Measurements from ENCODE around the gene CCNJ.
"Not testable (repeated sequence)": the region's sequence is repeated elsewhere in the genome, so short reads cannot be mapped to it uniquely, and the experiment has no call there.

The CCNJ gene

DNA sequence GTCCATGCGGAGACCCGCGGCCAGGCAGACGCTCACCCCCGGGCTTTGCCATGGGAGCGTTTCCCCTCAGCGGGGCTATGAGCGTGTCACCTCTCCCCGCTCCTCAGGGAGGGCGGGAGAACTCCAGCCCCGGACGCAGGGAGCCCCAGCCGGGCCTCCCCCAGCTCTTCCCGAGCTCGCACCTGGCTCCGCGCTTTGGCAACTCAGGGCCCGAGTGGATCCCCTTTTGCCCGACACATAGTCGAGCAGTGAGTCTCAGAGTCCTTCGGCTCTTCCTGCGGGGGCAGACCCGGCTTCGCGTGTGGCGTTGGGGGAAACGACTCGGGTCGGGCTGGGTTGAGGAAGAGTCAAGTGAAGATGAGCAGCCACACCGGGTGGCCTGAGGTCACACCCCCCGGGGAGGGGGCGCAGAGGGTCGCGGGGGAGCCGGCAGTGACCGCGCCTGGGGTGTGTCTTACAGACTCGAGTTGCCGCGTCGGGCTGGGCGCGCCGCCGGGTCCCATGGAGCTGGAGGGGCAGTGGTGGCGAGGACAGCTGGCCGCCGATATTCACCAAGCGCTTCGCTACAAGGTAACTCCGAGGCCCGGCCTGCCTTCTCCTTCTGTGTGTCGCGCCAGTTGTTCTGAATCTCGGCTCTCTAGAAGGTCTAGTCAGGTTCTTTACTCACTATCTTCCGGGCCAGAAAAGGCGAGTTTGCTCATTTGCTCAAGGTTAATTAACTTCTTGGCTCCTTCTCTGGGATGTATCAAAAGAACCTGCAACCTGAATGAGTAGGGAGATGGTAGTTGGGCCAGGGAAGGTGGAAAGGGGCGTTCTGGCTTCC lies 721 bp downstream of the CCNJ start:
- no peak for TF ChIP-seq GATA1 (IDR thresholded peaks at IDR 0.05; ENCODE audit: low read depth, low read length)
- TF ChIP-seq POLR2A (IDR thresholded peaks at IDR 0.05; ENCODE audit: low read length), result no peak
- peak; percentile 67 to 71 for DNase-seq

DNA sequence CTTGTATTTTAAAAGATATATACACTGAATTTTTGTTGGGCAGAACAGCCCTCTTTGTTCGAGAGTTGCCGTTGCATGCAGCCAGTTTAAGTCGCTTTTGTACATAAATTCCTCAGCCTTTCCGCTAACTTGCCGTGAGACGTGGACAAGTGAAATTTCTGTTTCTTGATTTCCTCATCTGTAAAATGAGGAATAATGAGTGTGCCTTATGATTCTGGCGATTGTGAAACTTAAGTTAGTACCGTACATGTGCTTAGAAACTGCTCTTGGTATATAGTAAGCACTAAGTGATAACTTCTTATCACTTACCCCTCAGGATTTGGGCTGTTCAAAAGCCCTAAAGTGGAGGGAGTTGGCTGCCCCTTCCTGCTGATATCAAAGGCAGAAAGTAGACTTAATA lies 1.4 kb downstream of the CCNJ start:
- DNase-seq, result peak; percentile 63 to 78
- TF ChIP-seq GATA1 (IDR thresholded peaks at IDR 0.05; ENCODE audit: low read depth, low read length), result no peak
- peak; percentile 27 for TF ChIP-seq POLR2A (IDR thresholded peaks at IDR 0.05; ENCODE audit: low read length)

DNA sequence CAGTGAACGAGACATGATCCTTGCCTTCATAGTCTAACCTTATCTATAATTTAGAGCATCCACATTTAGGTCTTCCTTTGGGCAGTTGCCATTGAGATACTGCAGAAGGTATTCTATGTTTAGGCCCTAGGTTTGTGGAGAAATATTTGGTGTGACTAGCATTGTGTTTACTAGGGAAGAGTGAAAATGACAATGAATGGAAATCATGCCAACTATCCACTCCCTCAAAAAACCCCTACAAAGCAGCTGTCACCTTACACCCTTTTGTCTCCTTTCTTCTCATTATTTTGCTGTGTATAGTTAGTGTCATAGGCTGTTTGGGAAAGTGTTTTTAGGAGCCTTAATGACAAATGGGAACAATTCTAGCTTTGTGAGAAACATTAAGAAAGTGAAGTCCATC lies 3.2 kb downstream of the CCNJ start:
- TF ChIP-seq POLR2A (IDR thresholded peaks at IDR 0.05; ENCODE audit: low read length), result no peak
- no peak for TF ChIP-seq GATA1 (IDR thresholded peaks at IDR 0.05; ENCODE audit: low read depth, low read length)
- peak; percentile 13 to 34 for DNase-seq

DNA sequence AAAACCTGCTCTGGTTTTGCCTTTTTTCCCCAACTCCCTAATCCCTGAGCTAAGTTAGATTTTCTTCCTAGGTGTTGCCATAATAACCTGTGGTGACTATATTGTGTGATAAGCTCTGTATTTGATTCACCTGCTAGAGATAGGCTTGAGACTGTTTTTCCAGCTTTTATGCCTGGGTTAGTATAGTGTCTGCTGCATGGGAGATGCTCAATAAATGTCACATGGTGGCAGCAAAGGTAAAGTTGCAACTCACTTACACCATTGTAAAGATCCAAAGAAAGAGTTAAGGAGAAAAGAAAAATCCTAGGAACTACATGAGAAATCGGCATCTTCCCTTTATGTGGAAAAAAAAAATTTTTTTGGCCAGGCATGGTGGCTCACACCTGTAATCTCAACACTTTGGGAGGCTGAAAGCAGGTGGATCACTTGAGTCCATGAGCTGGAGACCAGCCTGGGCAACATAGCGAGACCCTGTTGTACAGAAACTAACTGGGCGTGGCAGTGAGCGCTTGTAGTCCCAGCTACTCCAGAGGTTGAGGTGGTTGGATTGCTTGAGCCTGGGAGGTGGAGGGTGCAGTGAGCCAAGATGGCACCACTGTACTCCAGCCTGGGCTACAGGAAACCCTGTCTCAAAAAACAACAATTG lies 3.7 kb downstream of the CCNJ start:
- no peak for TF ChIP-seq GATA1 (IDR thresholded peaks at IDR 0.05; ENCODE audit: low read depth, low read length)
- TF ChIP-seq POLR2A (IDR thresholded peaks at IDR 0.05; ENCODE audit: low read length), result no peak
- no peak for DNase-seq

DNA sequence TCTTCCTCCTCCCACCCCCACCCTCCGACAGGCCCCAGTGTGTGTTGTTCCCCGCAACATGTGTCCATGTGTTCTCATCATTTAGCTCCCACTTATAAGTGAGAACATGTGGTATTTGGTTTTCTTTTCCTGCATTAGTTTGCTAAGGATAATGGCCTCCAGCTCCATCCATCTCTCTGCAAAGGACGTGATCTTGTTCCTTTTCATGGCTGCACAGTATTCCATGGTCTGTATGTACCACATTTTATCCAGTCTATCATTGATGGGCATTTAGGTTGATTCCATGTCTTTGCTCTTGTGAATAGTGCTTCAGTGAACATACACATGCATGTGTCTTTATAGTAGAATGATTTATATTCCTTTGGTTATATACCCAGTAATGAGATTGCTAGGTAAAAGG lies 4.5 kb downstream of the CCNJ start:
- DNase-seq, result not testable (repeated sequence)

DNA sequence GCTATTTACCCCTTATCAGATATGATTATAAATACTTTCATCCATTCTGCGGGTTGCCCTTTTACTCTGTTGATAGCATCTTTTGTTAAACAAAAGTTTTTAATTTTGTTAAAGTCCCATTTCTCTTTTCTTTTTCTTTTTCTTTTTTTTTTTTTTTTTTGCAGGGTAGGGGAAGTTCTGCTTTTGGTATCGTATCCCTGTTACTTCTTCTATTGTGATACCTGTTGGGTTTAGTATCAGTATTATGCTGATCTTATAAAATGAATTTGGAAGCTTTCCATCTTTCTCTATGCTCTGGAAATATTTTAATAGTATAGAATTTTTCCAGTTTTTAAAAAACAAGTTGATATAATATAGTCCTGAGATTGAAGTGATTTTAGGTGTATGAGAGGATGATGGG lies 6.0 kb downstream of the CCNJ start:
- DNase-seq, result no peak
- TF ChIP-seq POLR2A (IDR thresholded peaks at IDR 0.05; ENCODE audit: low read length) (no peak), GATA1 (IDR thresholded peaks at IDR 0.05; ENCODE audit: low read depth, low read length) (no peak)

DNA sequence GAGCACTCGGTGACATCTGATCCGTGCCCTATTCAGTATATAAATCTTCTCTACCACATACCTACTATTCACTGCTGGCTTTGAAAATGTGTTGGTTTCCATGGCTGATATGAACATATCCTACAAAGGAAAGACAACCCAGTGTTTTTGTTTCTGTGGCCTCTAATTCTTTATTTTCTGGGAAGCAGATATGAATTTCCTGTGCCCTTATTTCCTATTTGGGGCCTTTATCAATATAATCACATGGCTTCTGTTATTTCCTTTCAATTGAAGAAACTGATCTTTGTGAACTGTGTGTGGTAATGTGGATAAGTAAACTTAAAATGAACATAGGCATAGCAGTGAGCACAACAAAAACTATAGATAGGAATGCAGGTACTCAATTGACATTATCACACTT lies 10.6 kb downstream of the CCNJ start:
- TF ChIP-seq POLR2A (IDR thresholded peaks at IDR 0.05; ENCODE audit: low read length), result no peak
- no peak for TF ChIP-seq GATA1 (IDR thresholded peaks at IDR 0.05; ENCODE audit: low read depth, low read length)
- DNase-seq, result no peak

DNA sequence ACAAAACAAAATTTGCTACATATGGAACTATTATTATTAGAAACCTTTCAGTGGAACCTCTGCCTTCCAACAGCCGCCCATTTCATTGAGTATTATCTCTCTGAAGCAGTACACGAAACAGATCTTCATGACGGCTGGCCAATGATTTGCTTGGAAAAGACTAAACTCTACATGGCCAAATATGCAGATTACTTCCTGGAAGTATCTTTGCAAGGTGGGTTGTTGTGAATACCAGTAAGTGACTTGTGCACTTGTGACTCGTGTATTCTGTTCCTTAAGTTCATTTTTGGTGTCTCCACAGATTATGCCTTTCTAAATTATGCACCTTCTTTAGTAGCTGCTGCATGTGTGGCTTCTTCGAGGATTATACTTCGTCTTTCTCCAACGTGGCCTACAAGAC lies 13.4 kb downstream of the CCNJ start:
- no peak for TF ChIP-seq GATA1 (IDR thresholded peaks at IDR 0.05; ENCODE audit: low read depth, low read length)
- no peak for TF ChIP-seq POLR2A (IDR thresholded peaks at IDR 0.05; ENCODE audit: low read length)
- DNase-seq, result peak in 1 of 2 experiments; percentile 12

DNA sequence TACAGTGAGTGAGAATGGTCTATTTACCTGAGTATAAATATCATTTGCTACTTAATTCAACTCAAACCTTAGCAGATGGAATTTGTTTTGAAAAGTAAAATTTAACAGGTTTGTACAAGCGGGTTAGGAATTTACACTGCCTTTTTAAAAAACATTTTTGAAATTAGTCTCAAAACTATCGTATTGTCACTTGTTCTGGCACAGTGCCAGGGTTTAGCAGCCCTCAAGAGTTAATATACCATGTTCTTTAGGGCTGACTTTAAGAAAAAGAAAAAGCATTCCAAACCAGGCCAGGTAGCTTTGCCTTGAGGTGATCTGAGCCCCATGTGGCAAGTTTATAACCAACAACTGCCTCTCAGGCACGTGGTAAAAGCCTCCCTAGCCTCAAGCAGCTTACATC lies 17.8 kb downstream of the CCNJ start:
- TF ChIP-seq GATA1 (IDR thresholded peaks at IDR 0.05; ENCODE audit: low read depth, low read length), result no peak
- TF ChIP-seq POLR2A (IDR thresholded peaks at IDR 0.05; ENCODE audit: low read length), result no peak
- DNase-seq, result peak in 1 of 2 experiments; percentile 6

DNA sequence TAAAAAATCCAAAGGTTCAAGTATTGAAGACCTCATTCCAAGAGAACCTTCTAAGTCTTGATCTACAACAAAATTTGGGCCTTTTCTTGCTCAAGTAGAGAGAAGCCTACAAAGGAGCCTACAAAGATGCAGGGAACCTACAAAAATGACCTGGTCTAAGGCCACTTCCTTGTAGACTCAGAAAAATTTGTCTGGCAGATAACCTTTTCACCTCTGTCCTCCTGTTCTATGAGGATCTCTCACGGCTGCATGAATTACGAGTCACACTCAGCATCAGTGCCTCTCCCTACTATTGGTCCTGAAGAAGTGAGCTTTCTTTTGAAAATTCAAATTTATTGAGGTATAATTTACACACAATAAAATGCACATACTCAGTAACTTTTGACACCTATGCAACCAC lies 29.3 kb downstream of the CCNJ start:
- TF ChIP-seq GATA1 (IDR thresholded peaks at IDR 0.05; ENCODE audit: low read depth, low read length) (no peak), POLR2A (IDR thresholded peaks at IDR 0.05; ENCODE audit: low read length) (no peak)
- DNase-seq, result no peak

DNA sequence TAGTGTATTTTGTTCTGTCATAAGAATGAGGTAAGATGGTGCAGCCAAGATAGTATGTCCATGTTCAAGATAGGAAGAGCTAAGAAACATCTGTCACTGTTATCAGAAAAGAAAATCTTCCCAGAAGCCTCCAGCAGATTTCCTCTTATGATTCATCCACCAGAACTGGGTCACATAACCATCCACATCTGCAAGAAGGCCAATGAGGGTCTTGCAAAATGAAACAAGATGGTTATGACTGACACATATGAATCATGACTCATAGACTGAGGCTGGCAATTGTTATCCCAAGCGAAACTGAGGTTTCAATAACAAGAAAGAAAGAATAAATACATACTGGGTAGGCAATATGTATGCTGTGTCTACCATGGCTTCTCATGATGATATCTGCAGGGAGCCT lies 30.3 kb downstream of the CCNJ start:
- TF ChIP-seq GATA1 (IDR thresholded peaks at IDR 0.05; ENCODE audit: low read depth, low read length), result no peak
- TF ChIP-seq POLR2A (IDR thresholded peaks at IDR 0.05; ENCODE audit: low read length), result no peak
- no peak for DNase-seq

DNA sequence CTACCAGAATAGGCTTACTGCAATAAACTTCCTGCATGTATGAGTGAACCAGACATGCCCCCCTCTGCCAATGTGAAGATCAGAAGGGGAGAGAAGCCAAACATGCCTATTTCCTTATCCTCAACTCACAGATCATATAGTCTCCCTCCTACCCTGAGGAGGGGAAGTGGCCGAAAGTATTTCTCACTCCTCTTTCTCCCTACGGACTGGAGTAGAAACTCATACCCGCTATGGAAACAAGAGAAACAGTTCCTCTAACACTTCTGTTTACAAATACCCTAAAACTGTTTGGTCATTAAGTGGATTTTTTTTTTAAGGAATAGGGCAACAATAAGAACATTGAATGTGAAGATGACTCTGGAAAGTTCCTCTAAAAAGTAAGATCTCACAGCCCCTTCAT lies 31.4 kb downstream of the CCNJ start:
- no peak for DNase-seq
- TF ChIP-seq GATA1 (IDR thresholded peaks at IDR 0.05; ENCODE audit: low read depth, low read length) (no peak), POLR2A (IDR thresholded peaks at IDR 0.05; ENCODE audit: low read length) (no peak)

DNA sequence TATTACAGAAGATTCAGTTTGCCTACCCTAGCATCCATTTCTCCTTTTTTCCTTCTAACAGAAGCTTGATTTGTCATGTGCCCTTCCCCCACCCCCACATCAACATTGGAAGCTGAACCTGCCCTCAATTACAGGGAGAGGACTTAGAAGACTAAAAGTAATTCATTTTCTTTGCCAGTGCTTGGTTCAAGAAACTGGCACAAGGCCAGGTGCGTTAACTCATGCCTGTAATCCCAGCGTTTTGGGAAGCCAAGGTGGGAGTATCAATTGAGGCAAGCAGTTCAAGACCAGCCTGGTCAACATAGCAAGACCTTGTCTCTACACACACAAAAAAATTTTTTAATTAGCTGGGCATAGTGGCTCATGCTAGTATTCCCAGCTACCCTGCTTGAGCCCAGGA lies 32.6 kb downstream of the CCNJ start:
- DNase-seq, result no peak
- TF ChIP-seq GATA1 (IDR thresholded peaks at IDR 0.05; ENCODE audit: low read depth, low read length) (no peak), POLR2A (IDR thresholded peaks at IDR 0.05; ENCODE audit: low read length) (no peak)

DNA sequence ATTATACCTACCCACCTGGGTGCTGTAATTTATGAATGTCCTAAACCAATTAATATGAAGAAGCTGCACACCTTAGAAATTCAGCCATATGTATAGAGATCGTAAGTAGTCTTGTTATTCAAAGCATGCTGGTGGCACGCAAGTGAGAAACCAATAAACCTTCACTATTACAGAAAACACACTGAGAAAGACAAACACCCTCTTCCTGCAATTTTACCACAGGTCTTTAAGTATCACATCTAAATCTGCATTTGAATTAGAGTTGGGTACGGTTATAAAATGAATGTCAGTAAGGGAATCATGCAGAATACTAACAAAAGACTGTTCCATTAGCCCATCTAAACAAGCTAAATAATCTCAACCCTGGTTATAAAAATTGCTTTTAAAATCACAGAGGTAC lies 33.8 kb downstream of the CCNJ start:
- TF ChIP-seq GATA1 (IDR thresholded peaks at IDR 0.05; ENCODE audit: low read depth, low read length) (no peak), POLR2A (IDR thresholded peaks at IDR 0.05; ENCODE audit: low read length) (no peak)
- no peak for DNase-seq

DNA sequence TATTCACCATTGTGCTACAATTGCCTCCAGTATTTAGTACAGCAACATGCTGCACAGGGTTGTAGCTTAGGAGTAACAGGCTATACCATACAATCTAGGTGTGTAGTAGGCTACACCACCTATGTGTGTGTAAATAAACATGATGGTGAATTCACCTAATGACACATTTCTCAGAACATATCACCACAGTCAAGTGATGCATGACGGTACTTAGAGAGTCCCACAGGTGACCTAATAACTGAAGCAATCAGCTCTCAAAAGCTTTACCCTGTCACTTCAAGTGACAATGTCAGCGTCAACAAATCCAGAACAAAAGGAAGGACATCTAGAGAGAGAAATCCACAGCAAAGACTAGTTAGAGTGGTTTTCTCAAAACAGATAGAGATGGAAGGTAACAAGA lies 38.8 kb downstream of the CCNJ start:
- DNase-seq, result no peak
- TF ChIP-seq POLR2A (IDR thresholded peaks at IDR 0.05; ENCODE audit: low read length), result no peak
- TF ChIP-seq GATA1 (IDR thresholded peaks at IDR 0.05; ENCODE audit: low read depth, low read length), result no peak
